GM08714 (cell line): ENCODE measurements around the gene SIPA1.
A peak's percentile ranks its signal among the peaks of the same experiment; 100 is the strongest.

Experiments
- H3K4me3 ChIP-seq: fragments of 200-500 bp; sonication (Bioruptor generic); 2 replicates; pipeline ENCODE4 v1.5.1; 2014; ENCODE audit warnings: mild to moderate bottlenecking, low read length, inconsistent platforms
- ZNF274 ChIP-seq: IDR thresholded peaks from 2 replicates; pipeline ENCODE4 v1.6.1; 2012; ENCODE audit warnings: mild to moderate bottlenecking, low read depth, low read length

The SIPA1 gene

DNA sequence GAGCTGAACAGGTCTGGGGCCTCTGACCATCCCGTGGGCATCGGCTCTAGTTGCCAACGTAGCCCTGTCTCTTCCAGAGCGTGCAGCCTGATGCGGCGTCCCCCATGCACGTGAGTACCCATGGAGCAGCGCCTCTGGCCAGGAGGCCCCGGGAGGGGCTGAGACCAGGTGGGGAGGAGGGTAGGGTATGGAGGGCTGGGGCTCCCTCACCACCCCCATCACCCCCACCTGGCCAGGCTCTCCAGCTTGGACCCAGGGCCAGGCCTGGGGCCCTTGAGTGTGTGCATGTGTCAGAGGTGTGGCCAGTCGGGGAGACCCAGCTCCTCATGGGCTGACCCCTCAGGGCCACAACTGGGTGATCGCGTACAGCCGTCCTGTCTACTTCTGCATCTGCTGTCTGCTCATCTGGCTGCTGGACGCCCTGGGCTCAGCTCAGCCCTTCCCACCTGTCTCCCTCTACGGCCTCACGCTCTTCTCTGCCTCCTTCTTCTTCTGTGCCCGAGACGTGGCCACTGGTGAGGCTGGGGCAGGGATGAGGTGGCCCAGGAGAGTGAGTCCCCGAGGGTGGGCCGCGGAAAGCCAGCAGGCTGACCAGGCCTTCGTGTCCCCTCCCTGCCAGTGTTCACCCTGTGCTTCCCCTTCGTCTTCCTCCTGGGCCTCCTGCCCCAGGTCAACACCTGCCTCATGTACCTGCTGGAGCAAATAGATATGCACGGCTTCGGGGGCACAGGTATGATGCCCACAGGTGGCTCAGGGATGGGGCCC is 13.9 kb upstream of the SIPA1 start:
- no peak overlapping the region for H3K4me3 ChIP-seq
- no peak for TF ChIP-seq ZNF274

DNA sequence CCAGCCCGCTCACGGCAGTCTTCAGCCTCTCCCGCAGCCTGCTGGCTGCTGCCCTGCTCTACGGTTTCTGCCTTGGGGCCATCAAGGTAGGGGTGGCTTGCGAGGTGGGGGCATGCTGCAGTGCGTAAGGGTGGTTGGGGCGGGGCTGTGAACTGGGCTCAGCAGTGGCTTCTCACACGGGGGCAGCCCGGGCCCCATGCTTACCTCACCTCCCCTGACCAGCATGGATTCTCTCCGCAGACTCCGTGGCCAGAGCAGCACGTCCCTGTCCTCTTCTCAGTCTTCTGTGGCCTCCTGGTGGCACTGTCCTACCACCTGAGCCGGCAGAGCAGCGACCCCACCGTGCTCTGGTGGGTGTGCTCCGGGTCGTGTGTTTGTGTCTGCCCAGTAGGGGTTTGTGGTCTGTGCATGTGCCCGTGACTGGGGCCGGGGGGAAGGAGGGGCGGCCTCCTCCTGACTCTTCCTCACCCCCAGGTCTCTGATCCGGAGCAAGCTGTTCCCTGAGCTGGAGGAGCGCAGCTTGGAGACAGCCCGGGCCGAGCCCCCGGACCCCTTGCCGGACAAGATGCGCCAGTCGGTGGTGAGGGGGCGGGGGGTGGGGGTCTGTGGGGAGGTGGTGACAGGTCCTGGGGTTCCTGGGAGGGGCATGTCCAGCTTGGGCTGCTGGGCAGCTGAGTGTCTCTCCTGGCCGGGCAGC is 12.8 kb upstream of the SIPA1 start:
- no peak overlapping the region for H3K4me3 ChIP-seq
- no peak for TF ChIP-seq ZNF274

DNA sequence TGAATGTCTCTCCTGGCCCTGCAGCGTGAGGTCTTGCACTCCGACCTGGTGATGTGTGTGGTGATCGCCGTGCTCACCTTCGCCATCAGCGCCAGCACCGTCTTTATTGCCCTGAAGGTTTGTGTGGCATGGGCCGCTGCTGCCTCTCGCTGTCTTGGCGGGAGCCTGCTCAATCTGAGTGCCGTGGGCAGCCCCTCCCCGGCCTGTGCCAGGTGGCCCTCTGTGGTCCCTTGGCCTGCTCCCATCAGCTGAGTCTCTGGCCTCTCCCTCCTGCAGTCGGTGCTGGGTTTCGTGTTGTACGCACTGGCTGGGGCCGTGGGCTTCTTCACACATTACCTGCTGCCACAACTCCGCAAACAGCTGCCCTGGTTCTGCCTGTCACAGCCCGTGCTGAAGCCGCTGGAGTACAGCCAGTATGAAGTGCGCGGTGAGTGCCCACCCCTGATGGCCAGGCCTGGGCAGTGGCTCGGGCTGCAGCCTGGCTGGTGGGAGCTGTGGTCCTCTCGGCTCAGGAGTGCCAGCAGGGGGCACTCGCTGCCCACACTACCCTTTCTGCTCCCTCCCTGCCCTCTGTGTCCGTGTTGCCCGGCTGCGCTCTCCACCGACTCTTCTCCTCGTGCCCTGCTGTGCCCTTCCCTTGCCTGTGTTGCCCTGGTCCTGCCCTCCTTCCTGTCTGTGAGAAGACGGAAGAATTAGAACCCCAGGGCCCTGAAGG is 12.1 kb upstream of the SIPA1 start:
- H3K4me3 ChIP-seq, result no peak overlapping the region
- no peak for TF ChIP-seq ZNF274

DNA sequence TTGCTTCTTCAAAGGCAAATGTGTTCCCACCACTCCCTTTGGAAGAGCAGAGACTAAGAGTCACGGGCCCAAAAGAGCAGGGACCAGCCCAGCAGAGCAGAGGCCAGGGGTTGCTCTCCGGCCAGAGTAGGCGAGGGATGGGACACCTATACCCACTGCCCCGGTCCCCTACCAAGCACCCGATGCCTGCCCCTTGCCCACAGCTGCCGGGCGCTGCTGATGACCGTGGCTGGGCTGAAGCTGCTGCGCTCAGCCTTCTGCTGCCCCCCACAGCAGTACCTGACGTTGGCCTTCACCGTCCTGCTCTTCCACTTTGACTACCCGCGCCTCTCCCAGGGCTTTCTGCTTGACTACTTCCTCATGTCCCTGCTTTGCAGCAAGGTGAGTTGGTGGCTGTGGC is 10.7 kb upstream of the SIPA1 start:
- no peak for TF ChIP-seq ZNF274
- no peak overlapping the region for H3K4me3 ChIP-seq

DNA sequence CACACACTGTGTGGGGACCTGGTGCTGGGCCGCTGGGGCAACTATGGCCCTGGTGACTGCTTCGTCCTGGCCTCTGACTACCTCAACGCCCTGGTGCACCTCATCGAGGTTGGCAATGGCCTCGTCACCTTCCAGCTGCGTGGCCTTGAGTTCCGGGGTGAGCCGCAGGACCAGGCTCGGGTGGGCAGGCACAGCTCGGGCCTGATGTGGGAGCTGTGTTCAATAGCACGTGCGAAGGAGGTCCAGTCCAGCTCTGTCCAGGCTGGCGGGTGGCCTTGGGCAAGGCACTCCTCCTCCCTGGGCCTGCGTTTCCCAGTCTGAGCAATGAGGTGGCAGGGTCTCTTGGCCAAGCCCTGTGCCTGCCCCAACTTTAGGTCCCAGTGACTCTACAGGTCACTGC is 8.3 kb upstream of the SIPA1 start:
- no peak for TF ChIP-seq ZNF274
- H3K4me3 ChIP-seq, result no peak overlapping the region

DNA sequence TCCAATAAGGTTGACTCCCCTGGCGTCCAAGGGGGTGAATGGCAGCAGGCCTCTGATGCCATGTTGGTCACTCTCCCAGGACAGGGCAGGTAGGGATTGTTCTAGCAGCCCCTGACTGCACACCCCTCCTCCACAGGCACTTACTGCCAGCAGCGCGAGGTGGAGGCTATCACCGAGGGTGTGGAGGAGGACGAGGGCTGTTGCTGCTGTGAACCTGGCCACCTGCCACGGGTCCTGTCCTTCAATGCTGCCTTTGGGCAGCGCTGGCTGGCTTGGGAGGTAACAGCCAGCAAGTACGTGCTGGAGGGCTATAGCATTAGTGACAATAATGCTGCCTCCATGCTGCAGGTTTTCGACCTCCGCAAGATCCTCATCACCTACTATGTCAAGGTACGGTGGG is 7.7 kb upstream of the SIPA1 start:
- H3K4me3 ChIP-seq, result no peak overlapping the region
- no peak for TF ChIP-seq ZNF274

DNA sequence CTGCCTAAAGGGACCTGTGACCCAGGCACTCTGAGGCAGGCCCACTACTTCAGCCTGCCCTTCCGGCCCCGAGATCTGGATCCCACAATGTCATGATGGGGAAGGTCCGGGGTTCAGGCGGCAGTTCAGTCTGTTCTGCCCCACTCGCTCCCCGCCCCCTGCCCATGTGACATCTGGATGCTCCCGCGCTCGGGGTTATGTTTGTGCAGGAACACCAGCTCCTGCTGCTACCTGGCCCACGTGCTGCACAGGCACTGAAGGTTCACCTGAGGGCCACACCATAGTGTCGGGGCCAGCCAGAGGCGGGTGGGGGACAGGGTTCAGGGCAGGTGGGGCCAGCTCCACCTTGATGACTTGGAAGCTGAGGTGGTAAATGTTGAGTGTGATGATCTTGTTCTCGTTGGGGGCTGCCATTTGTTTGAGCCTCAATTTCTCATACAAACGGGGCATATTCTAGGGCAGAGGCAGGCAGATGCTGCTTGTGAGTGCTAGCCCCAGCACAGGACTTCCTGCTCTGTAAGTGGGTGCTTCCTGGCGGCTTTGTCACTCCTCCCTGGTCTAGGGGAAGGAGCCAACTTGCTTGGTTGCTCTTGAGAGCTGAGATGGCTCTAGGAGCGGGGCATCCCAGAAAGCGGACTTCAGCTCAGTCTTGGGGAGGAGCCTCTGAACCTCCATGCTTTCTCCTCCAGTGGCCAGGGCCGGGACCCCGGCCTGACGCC is 4.4 kb upstream of the SIPA1 start:
- H3K4me3 ChIP-seq, result no peak overlapping the region
- no peak for TF ChIP-seq ZNF274

DNA sequence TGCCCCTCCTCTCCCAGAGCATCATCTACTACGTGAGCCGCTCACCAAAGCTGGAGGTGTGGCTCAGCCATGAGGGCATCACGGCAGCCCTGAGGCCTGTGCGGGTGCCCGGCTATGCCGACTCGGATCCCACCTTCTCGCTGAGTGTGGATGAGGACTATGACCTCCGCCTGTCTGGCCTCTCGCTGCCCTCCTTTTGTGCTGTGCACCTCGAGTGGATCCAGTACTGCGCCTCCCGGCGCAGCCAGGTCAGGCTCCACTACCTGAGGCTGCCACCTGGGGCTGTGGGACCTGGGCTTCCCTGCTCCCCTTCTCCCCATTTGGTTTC is 3.8 kb upstream of the SIPA1 start:
- no peak overlapping the region for H3K4me3 ChIP-seq
- TF ChIP-seq ZNF274, result no peak

DNA sequence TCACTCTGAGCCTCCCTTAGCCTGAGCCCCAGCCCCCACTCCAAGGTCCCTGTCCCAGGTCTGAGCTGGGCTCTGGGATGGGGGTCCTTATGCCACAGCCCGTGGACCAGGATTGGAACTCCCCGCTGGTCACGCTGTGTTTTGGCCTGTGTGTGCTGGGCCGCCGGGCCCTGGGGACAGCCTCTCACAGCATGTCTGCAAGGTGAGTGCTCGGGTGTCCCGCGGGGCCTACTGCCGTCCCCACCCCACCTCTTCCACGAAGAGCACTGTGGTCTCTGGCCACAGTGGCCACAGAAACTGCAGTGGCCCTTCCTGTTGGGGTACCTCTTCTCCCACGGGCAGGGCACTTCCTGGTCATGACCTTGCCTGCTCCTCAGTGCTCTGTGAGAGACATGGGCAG is 3.5 kb upstream of the SIPA1 start:
- TF ChIP-seq ZNF274, result no peak
- H3K4me3 ChIP-seq, result no peak overlapping the region

DNA sequence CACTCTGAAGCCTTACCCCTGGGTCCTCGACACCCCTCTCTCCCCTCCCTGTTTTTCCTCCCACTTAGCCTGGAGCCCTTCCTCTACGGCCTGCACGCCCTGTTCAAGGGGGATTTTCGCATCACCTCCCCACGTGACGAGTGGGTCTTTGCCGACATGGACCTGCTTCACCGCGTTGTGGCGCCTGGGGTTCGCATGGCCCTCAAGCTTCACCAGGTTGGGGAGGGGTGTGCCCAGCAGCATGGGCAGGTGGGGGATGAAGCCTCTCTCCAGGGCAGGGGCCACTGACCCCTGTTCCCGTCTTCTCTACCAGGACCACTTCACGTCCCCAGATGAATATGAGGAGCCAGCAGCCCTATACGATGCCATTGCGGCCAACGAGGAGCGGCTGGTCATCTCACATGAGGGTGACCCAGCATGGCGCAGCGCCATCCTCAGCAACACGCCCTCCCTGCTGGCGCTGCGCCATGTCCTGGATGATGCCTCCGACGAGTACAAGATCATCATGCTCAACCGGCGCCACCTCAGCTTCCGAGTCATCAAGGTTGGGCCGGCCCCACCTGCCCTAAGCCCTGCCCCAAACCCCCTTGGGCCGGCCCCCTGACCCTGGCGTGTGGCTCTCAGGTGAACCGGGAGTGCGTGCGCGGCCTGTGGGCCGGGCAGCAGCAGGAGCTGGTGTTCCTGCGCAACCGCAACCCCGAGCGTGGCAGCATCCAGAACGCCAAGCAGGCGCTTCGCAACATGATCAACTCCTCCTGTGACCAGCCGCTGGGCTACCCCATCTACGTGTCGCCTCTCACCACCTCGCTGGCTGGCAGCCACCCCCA is 2.8 kb upstream of the SIPA1 start:
- no peak for TF ChIP-seq ZNF274
- H3K4me3 ChIP-seq, result no peak overlapping the region

DNA sequence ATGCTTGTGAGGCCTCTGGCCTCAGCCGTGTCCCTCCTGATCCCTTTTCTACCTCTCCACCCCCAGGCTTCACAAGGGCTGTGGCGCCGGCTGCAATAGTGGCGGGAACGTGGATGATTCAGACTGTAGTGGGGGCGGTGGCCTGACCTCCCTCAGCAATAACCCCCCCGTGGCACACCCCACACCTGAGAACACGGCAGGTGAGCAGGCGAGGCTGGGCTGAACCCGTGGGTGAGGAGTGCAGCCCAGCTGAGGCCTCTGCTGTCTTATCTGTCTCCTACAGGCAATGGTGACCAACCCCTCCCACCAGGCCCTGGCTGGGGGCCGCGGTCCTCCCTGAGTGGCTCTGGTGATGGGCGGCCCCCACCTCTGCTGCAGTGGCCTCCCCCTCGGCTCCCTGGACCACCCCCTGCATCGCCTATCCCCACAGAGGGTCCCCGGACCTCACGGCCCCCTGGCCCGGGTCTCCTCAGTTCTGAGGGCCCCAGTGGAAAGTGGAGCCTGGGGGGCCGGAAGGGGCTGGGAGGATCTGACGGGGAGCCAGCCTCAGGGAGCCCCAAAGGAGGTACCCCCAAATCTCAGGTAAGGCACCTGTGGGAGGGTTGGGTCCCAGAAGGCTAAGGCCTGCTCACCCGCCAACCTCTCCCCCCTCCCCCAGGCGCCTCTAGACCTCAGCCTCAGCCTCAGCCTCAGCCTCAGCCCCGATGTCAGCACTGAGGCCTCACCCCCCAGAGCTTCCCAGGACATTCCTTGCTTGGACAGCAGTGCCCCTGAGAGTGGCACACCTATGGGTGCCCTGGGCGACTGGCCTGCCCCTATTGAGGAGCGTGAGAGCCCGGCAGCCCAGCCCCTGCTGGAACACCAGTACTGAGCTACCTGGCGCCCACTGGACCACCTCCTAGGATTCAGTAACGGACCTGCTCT is 1.5 kb upstream of the SIPA1 start:
- TF ChIP-seq ZNF274, result no peak
- no peak overlapping the region for H3K4me3 ChIP-seq

DNA sequence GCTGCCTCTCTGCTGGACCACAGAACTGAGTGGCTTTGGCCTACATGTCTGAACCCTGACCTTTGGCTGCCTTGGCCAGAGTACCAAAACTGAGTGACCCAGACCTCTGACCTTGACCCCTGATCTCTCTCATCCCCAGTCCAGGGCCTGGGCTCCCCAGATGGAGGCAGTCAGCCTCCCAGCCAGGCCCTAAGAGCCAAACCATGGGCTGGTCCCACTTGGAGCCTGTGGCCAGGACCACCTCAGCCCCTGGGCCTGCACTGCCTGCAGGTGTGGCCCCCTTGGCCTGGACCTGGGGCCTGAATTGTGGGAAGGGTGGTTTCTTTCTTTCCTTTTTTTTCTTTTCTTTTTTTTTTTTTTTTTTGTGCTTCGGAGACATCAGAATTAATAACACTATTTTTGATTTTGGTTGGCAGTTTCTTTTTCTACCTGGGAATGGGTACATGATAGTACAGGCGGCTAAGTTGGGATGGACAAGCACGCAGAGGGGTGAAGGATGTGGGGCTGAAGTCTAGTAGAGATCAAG is 806 bp upstream of the SIPA1 start:
- TF ChIP-seq ZNF274, result no peak
- no peak overlapping the region for H3K4me3 ChIP-seq

DNA sequence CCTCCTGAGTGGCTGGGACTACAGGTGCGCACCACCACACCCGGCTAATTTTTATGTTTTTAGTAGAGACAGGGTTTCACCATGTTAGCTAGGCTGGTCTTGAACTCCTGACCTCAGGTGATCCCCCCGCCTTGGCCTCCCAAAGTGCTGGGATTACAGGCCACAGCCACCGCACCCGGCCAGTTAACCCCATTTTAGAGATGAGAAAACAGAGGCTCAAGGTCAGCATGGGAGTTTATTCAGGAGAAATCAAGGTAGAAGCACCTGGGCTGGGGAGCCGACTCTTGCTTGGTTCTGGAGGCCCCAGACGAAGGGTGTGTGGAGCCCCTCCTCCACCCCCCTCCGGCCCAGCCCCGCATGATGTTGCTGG is 1.3 kb downstream of the SIPA1 start:
- H3K4me3 ChIP-seq, result peak overlapping the region; percentile 88; the same call in 1 of the 2 replicates
